Endothelial cell of umbilical vein (primary cell): Measurements from ENCODE around the gene SPCS3. TPM values are rescaled to one million over a fixed set of nuclear protein-coding genes. Genes with fewer than 3 reads are reported as not detected.

Experiments used
- BruUV-seq: library from RNA; stranded (reverse); fragments of 400-500 nt; replicated peaks from 2 replicates; lab custom pipeline; 2021; lab: Mats Ljungman, UMichigan
- CTCF ChIA-PET: fragments of 300-600, 350-600 bp; sonication (Branson Sonifier 250); formaldehyde crosslinking; loops from one replicate; lab custom pipeline; 2021; ENCODE audit warnings: antibody characterized with exemption, inconsistent platforms; lab: Charles Lee
- POLR2A ChIA-PET: fragments of 300-600, 350-600 bp; sonication (Branson Sonifier 250); formaldehyde crosslinking; loops from one replicate; lab custom pipeline; 2021; ENCODE audit warnings: antibody characterized with exemption, inconsistent platforms; lab: Charles Lee
- DNase-seq: peaks from one replicate; pipeline ENCODE4 v3.0.0-alpha.2; 2011; ENCODE audit warnings: low read depth, low spot score
- FAIRE-seq: peaks from 2 replicates; lab custom pipeline; 2011; peaks lifted over from hg19 to GRCh38; lab: Jason Lieb, UNC
- H2AFZ ChIP-seq: 2 replicates; pipeline ENCODE4 v1.6.0; 2012; ENCODE audit warnings: low read depth, low read length, control low read depth, inconsistent platforms
- H3K27ac ChIP-seq: 2 replicates; pipeline ENCODE4 v1.5.1; 2011; ENCODE audit warnings: low read depth, mild to moderate bottlenecking, control low read depth, low read length, moderate library complexity; ENCODE audit not compliant: insufficient read depth
- H3K27me3 ChIP-seq, 2 experiments: 2 replicates each; pipeline versions ENCODE4 v1.6.0 to v1.6.1; 2011; ENCODE audit warnings: low read length in 2 of 2, mixed read lengths in 1 of 2; ENCODE audit not compliant: control insufficient read depth in 2 of 2, insufficient read depth in 2 of 2
- H3K36me3 ChIP-seq, 2 experiments: 2 replicates in 1 of 2; 3 replicates in 1 of 2; pipeline ENCODE4 v1.5.1; 2011; ENCODE audit warnings: low read length in 2 of 2, mild to moderate bottlenecking in 1 of 2, moderate library complexity in 1 of 2; ENCODE audit not compliant: control insufficient read depth in 2 of 2, insufficient read depth in 2 of 2; ENCODE audit errors: extremely low read depth in 1 of 2
- H3K4me1 ChIP-seq: 3 replicates; pipeline ENCODE4 v1.5.1; 2011; ENCODE audit warnings: mild to moderate bottlenecking, low read length; ENCODE audit not compliant: control insufficient read depth, insufficient read depth; ENCODE audit errors: extremely low read depth
- H3K4me2 ChIP-seq: 2 replicates; pipeline ENCODE4 v1.6.1; 2011; ENCODE audit warnings: low read length, control low read depth, mixed read lengths; ENCODE audit not compliant: insufficient read depth
- H3K4me3 ChIP-seq, 3 experiments: fragments of 200-600 bp in 1 of 3; sonication (generic), shearing (Covaris generic) in 1 of 3; replicated peaks in 1 of 3; 2 replicates each; pipeline ENCODE4 v1.5.1; 2011 to 2016; ENCODE audit warnings: control low read depth in 3 of 3, low read length in 3 of 3, mild to moderate bottlenecking in 2 of 3, inconsistent platforms in 1 of 3, low read depth in 1 of 3, moderate library complexity in 1 of 3; ENCODE audit not compliant: insufficient read depth in 1 of 3
- H3K79me2 ChIP-seq: 2 replicates; pipeline ENCODE4 v1.6.0; 2012; ENCODE audit warnings: low read length, inconsistent platforms; ENCODE audit not compliant: control insufficient read depth, insufficient read depth
- H3K9ac ChIP-seq: replicated peaks from 2 replicates; pipeline ENCODE3; 2011; ENCODE audit warnings: low read length, control low read depth; ENCODE audit not compliant: insufficient read depth; ENCODE audit errors: extremely low read depth
- H3K9me1 ChIP-seq: replicated peaks from 3 replicates; pipeline ENCODE4 v1.6.0; 2011; ENCODE audit warnings: mild to moderate bottlenecking, low read length; ENCODE audit not compliant: control insufficient read depth, insufficient read depth; ENCODE audit errors: extremely low read depth
- H3K9me3 ChIP-seq: replicated peaks from 2 replicates; pipeline ENCODE4 v1.5.1; 2012; ENCODE audit warnings: low read length, inconsistent platforms; ENCODE audit not compliant: control insufficient read depth, insufficient read depth
- H4K20me1 ChIP-seq: replicated peaks from 2 replicates; pipeline ENCODE3; 2011; ENCODE audit warnings: mild to moderate bottlenecking, low read length; ENCODE audit not compliant: control insufficient read depth, insufficient read depth; ENCODE audit errors: extremely low read depth
- CTCF ChIP-seq, 2 donors: IDR thresholded peaks; 1 replicate in 1 of 2; 2 replicates in 1 of 2; pipeline ENCODE4 v1.5.1; 2011; ENCODE audit warnings: low read length in 2 of 2, mild to moderate bottlenecking in 2 of 2, moderate library complexity in 2 of 2, control low read depth in 1 of 2, inconsistent platforms in 1 of 2, low read depth in 1 of 2; ENCODE audit not compliant: insufficient read depth in 1 of 2; ENCODE audit errors: extremely low read depth in 1 of 2
- EZH2 ChIP-seq: IDR thresholded peaks from 2 replicates; pipeline ENCODE4 v1.6.1; 2012; ENCODE audit warnings: borderline replicate concordance, low read depth, mild to moderate bottlenecking, moderate library complexity, low read length, inconsistent platforms; ENCODE audit not compliant: severe bottlenecking
- FOS ChIP-seq: IDR thresholded peaks from 2 replicates; pipeline ENCODE4 v1.6.1; 2011; ENCODE audit warnings: mild to moderate bottlenecking, low read length, moderate library complexity, borderline replicate concordance; ENCODE audit not compliant: insufficient read depth
- GATA2 ChIP-seq: IDR thresholded peaks from 2 replicates; pipeline ENCODE4 v1.7.0; 2011; ENCODE audit warnings: low read depth, mild to moderate bottlenecking, moderate library complexity, mixed read lengths, low read length; ENCODE audit not compliant: insufficient read length, insufficient read depth
- JUN ChIP-seq: IDR thresholded peaks from 2 replicates; pipeline ENCODE4 v1.6.1; 2011; ENCODE audit warnings: borderline replicate concordance, low read depth; ENCODE audit not compliant: insufficient read length, insufficient read depth
- MYC ChIP-seq: IDR thresholded peaks from one replicate; pipeline ENCODE4 v1.6.1; 2011; ENCODE audit warnings: mild to moderate bottlenecking, low read depth, low read length
- POLR2AphosphoS5 ChIP-seq: IDR thresholded peaks from 2 replicates; pipeline ENCODE4 v1.6.1; 2012; ENCODE audit warnings: low read depth, mild to moderate bottlenecking, control low read depth, low read length, moderate library complexity; ENCODE audit not compliant: insufficient read depth
- dilution Hi-C: fragments of 300-500 bp; cut with MboI; formaldehyde crosslinking; loops from one replicate; pipeline ENCODE4 v1.15.0; 2019; ENCODE audit warnings: low sequenced_read_pairs; ENCODE audit not compliant: extremely low pct_ligation_motif_present
- intact Hi-C: fragments of 100-400 bp; cut with micrococcal nuclease; formaldehyde crosslinking; loops from one replicate; pipeline ENCODE4 v1.10.0; 2022
- polyA plus RNA-seq, 4 experiments: library from polyadenylated mRNA; depleted of rRNA in 3 of 4; stranded (reverse) in 3 of 4; unstranded in 1 of 4; fragments of >200 nt; gene quantifications; 2 replicates each; pipeline versions ENCODE4 v1.2.1 to v1.2.3, GENCODE V29; 2011 to 2012; ENCODE audit warnings: missing spikeins in 1 of 4
- total RNA-seq: library from RNA; stranded (reverse); gene quantifications from 2 replicates; pipeline ENCODE4 v1.2.3, GENCODE V29; 2021

The SPCS3 gene
- total and polyA plus RNA-seq, 2 donors (not counting 3 experiments of a cell fraction or from before 2014, with no cell fraction given) = 36.4 to 183 TPM

GRCh38 chr4:176287546-176287945 lies 32.2 kb upstream of the SPCS3 start:
- H4K20me1 ChIP-seq = no peaks in the 10 kb centered on the region
- no peaks in the 10 kb centered on the region for H3K9me3 ChIP-seq
- no peak overlapping the region for H3K27ac ChIP-seq
- no peaks in the 10 kb centered on the region for H3K79me2 ChIP-seq
- no peak for DNase-seq
- intact Hi-C loops = no loop called here
- no peaks in the 10 kb centered on the region for H3K27me3 ChIP-seq
- BruUV-seq = no TSS peak
- no peaks in the 10 kb centered on the region for H3K4me1 ChIP-seq
- H3K4me3 ChIP-seq = no peak overlapping the region
- H3K4me2 ChIP-seq = no peak overlapping the region
- ChIA-PET POLR2A (no interaction called here), CTCF (interaction anchor here (2.3 kb wide), 1 partner anchor 10 kb away, joined by 7 read pairs; no protein-coding TSS in a partner anchor)
- H2AFZ ChIP-seq = no peak overlapping the region
- no peak for FAIRE-seq
- TF ChIP-seq JUN (no peak), GATA2 (no peak), POLR2AphosphoS5 (no peak), CTCF (IDR thresholded peaks at IDR 0.05; ENCODE audit: extremely low read depth in 1 of 2, insufficient read depth in 1 of 2, low read depth in 1 of 2, low read length in 2 of 2) (no peak), FOS (no peak), EZH2 (no peak), MYC (no peak)
- dilution Hi-C loops = no loop called here
- H3K9ac ChIP-seq = no peak overlapping the region
- no peaks in the 10 kb centered on the region for H3K36me3 ChIP-seq
- H3K9me1 ChIP-seq = no peaks in the 10 kb centered on the region
